ENCODE measurements around the gene MSL3B.

DNA sequence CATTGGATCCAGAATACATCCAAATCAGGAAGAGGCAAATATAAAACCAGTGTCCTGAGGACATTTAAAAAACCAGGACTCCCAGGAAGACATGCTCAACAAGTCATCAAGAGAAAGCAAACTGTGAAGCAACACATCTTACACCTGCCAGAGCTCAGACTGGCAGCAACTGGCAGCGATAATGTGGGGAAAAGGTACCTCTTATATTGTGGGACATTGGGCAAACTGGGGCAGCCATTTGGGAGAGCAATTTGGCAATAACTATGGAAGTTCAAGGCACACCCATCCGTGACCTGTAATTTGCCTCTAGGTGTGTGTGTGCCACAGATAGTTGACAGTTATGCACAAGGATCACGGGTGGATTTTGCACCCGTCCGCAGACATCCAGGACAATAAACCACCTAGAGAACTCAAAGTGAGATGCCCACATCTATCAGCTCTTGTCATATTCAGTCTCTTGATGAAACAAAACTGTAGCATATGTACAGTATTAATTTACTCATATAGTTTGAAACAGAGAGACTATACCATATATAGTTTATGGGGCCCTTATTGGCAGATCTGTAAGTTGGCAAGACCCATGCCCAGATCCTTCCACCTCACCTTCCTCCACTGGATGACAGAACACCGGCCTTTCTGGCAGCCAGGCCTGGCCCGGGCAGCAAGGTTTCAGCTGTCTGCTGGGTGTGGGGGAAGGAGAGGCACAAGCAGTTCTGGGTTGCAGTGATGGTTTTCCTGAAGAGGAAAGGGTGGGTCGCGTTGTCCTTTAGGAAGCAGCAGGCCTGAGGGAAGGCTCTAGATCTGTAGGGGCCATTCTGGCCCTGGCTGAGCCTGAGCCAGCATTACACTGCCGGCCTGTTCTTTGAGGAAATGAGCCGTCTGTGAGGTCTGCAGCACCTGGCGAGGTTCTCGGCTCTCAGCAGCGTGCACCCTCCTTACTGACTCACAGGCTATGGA, 32.7 kb downstream of the MSL3B start:
- TF ChIP-seq BACH2 (CRISPR knock-in tag; IDR thresholded peaks at IDR 0.05; ENCODE audit: borderline replicate concordance): no peak
- TF ChIP-seq RARB (CRISPR knock-in tag; IDR thresholded peaks at IDR 0.05): no peak
- TF ChIP-seq, protein P1, sequence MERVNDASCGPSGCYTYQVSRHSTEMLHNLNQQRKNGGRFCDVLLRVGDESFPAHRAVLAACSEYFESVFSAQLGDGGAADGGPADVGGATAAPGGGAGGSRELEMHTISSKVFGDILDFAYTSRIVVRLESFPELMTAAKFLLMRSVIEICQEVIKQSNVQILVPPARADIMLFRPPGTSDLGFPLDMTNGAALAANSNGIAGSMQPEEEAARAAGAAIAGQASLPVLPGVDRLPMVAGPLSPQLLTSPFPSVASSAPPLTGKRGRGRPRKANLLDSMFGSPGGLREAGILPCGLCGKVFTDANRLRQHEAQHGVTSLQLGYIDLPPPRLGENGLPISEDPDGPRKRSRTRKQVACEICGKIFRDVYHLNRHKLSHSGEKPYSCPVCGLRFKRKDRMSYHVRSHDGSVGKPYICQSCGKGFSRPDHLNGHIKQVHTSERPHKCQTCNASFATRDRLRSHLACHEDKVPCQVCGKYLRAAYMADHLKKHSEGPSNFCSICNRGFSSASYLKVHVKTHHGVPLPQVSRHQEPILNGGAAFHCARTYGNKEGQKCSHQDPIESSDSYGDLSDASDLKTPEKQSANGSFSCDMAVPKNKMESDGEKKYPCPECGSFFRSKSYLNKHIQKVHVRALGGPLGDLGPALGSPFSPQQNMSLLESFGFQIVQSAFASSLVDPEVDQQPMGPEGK (CRISPR knock-in tag; IDR thresholded peaks at IDR 0.05; ENCODE audit: borderline replicate concordance): no peak
- TF ChIP-seq TOX (CRISPR knock-in tag; IDR thresholded peaks at IDR 0.05; ENCODE audit: borderline replicate concordance): no peak
- no peak for TF ChIP-seq ZC3H10 (CRISPR knock-in tag; IDR thresholded peaks at IDR 0.05)
- TF ChIP-seq, protein P2, sequence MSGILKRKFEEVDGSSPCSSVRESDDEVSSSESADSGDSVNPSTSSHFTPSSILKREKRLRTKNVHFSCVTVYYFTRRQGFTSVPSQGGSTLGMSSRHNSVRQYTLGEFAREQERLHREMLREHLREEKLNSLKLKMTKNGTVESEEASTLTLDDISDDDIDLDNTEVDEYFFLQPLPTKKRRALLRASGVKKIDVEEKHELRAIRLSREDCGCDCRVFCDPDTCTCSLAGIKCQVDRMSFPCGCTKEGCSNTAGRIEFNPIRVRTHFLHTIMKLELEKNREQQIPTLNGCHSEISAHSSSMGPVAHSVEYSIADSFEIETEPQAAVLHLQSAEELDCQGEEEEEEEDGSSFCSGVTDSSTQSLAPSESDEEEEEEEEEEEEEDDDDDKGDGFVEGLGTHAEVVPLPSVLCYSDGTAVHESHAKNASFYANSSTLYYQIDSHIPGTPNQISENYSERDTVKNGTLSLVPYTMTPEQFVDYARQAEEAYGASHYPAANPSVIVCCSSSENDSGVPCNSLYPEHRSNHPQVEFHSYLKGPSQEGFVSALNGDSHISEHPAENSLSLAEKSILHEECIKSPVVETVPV (CRISPR knock-in tag; IDR thresholded peaks at IDR 0.05): no peak
- TF ChIP-seq ESRRG (CRISPR knock-in tag; IDR thresholded peaks at IDR 0.05): no peak
- TF ChIP-seq, protein P3, sequence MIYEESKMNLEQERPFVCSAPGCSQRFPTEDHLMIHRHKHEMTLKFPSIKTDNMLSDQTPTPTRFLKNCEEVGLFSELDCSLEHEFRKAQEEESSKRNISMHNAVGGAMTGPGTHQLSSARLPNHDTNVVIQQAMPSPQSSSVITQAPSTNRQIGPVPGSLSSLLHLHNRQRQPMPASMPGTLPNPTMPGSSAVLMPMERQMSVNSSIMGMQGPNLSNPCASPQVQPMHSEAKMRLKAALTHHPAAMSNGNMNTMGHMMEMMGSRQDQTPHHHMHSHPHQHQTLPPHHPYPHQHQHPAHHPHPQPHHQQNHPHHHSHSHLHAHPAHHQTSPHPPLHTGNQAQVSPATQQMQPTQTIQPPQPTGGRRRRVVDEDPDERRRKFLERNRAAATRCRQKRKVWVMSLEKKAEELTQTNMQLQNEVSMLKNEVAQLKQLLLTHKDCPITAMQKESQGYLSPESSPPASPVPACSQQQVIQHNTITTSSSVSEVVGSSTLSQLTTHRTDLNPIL (CRISPR knock-in tag; IDR thresholded peaks at IDR 0.05; ENCODE audit: low read depth): no peak
- TF ChIP-seq ZFP30 (CRISPR knock-in tag; IDR thresholded peaks at IDR 0.05): no peak

Measured in SK-N-SH treated with all-trans-retinoic acid at 6 μM for 48 hours (cell line).